ENCODE data around the gene GCC1. TPM values are rescaled to one million over a fixed set of nuclear protein-coding genes. Genes with fewer than 3 reads are reported as not detected.

GCC1 gene
- polyA plus RNA-seq, 2 donors: 2.5 to 5.8 TPM

GRCh38 chr7:127532736-127533135 lies 52.7 kb downstream of the GCC1 start:
- Histone ChIP-seq H3K4me3 (ENCODE audit: low read depth in 1 of 2, low read length in 2 of 2) (no peak overlapping the region), H3K27me3 (ENCODE audit: control insufficient read depth in 1 of 2, insufficient read depth in 2 of 2, low read length in 2 of 2) (no peaks in the 10 kb centered on the region), H3K27ac (ENCODE audit: low read depth in 2 of 2, low read length in 1 of 2) (no peak overlapping the region), H3K36me3 (ENCODE audit: control insufficient read depth in 2 of 2, insufficient read depth in 2 of 2, low read length in 1 of 2) (no peaks in the 10 kb centered on the region), H3K9me3 (ENCODE audit: control insufficient read depth in 2 of 2, insufficient read depth in 1 of 2, low read depth in 1 of 2, low read length in 1 of 2) (no peaks in the 10 kb centered on the region), H3K4me1 (ENCODE audit: control insufficient read depth in 2 of 2, insufficient read depth in 2 of 2, low read length in 1 of 2) (peaks cover 0 to 3% of the 10 kb centered on the region in 2 donors)

DNA sequence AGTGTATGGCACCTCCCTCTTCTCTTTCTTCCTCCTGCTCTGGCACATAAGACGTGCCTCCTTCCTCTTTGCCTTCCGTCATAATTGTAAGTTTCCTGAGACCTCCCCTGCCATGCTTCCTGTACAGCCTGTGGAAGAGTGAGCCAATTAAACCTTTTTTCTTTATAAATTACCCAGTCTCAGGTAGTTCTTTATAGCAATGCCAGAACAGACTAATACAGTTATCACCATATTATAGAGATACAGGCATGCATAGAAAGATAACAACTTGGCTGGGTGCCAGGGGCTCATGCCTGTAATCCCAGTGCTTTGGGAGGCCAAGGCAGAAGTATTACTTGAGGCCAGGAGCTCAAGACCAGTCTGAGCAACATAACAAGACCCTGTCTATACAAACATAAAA lies 53.2 kb downstream of the GCC1 start:
- peaks cover 0 to 3% of the 10 kb centered on the region in 2 donors for H3K4me1 ChIP-seq (ENCODE audit: control insufficient read depth in 2 of 2, insufficient read depth in 2 of 2, low read length in 1 of 2)
- H3K27me3 ChIP-seq (ENCODE audit: control insufficient read depth in 1 of 2, insufficient read depth in 2 of 2, low read length in 2 of 2): no peaks in the 10 kb centered on the region
- no peaks in the 10 kb centered on the region for H3K36me3 ChIP-seq (ENCODE audit: control insufficient read depth in 2 of 2, insufficient read depth in 2 of 2, low read length in 1 of 2)
- H3K27ac ChIP-seq (ENCODE audit: low read depth in 2 of 2, low read length in 1 of 2): no peak overlapping the region
- H3K4me3 ChIP-seq (ENCODE audit: low read depth in 1 of 2, low read length in 2 of 2): no peak overlapping the region
- H3K9me3 ChIP-seq (ENCODE audit: control insufficient read depth in 2 of 2, insufficient read depth in 1 of 2, low read depth in 1 of 2, low read length in 1 of 2): no peaks in the 10 kb centered on the region
- 48 to 56% methylated on average over 2 of the region's 2 CpGs for WGBS, 2 donors

Other genes starting within 250 kb of the GCC1 start
- 1 to 10 TPM; 6.1 to 8.3 TPM for gene ZNF800, start 192.9 kb downstream of the GCC1 start, polyA plus RNA-seq
- gene ARF5, start 2.8 kb upstream of the GCC1 start, polyA plus RNA-seq: 100 to 1,000 TPM; 230 to 235 TPM
- 1 to 10 TPM in 1 of 2 donors, under 1 TPM in 1; 0.20 to 1.0 TPM for gene FSCN3, start 8.1 kb upstream of the GCC1 start, polyA plus RNA-seq
- not detected for gene PAX4, start 32.5 kb upstream of the GCC1 start, polyA plus RNA-seq
- gene SND1, start 66.6 kb upstream of the GCC1 start, polyA plus RNA-seq: 10 to 100 TPM; 23.1 to 44.4 TPM